Endothelial cell of umbilical vein (primary cell): ENCODE measurements around the gene KANSL1L. TPM values are rescaled to one million over a fixed set of nuclear protein-coding genes. Genes with fewer than 3 reads are reported as not detected.

Experiments
- BruUV-seq: library from RNA; stranded (reverse); fragments of 400-500 nt; replicated peaks from 2 replicates; lab custom pipeline; 2021; lab: Mats Ljungman, UMichigan
- CTCF ChIA-PET: fragments of 300-600, 350-600 bp; sonication (Branson Sonifier 250); formaldehyde crosslinking; loops from one replicate; lab custom pipeline; 2021; ENCODE audit warnings: antibody characterized with exemption, inconsistent platforms; lab: Charles Lee
- POLR2A ChIA-PET: fragments of 300-600, 350-600 bp; sonication (Branson Sonifier 250); formaldehyde crosslinking; loops from one replicate; lab custom pipeline; 2021; ENCODE audit warnings: antibody characterized with exemption, inconsistent platforms; lab: Charles Lee
- DNase-seq: peaks from one replicate; pipeline ENCODE4 v3.0.0-alpha.2; 2011; ENCODE audit warnings: low read depth, low spot score
- FAIRE-seq: peaks from 2 replicates; lab custom pipeline; 2011; peaks lifted over from hg19 to GRCh38; lab: Jason Lieb, UNC
- H2AFZ ChIP-seq: 2 replicates; pipeline ENCODE4 v1.6.0; 2012; ENCODE audit warnings: low read depth, low read length, control low read depth, inconsistent platforms
- H3K27ac ChIP-seq: 2 replicates; pipeline ENCODE4 v1.5.1; 2011; ENCODE audit warnings: low read depth, mild to moderate bottlenecking, control low read depth, low read length, moderate library complexity; ENCODE audit not compliant: insufficient read depth
- H3K27me3 ChIP-seq, 2 experiments: 2 replicates each; pipeline versions ENCODE4 v1.6.0 to v1.6.1; 2011; ENCODE audit warnings: low read length in 2 of 2, mixed read lengths in 1 of 2; ENCODE audit not compliant: control insufficient read depth in 2 of 2, insufficient read depth in 2 of 2
- H3K36me3 ChIP-seq, 2 experiments: 2 replicates in 1 of 2; 3 replicates in 1 of 2; pipeline ENCODE4 v1.5.1; 2011; ENCODE audit warnings: low read length in 2 of 2, mild to moderate bottlenecking in 1 of 2, moderate library complexity in 1 of 2; ENCODE audit not compliant: control insufficient read depth in 2 of 2, insufficient read depth in 2 of 2; ENCODE audit errors: extremely low read depth in 1 of 2
- H3K4me1 ChIP-seq: 3 replicates; pipeline ENCODE4 v1.5.1; 2011; ENCODE audit warnings: mild to moderate bottlenecking, low read length; ENCODE audit not compliant: control insufficient read depth, insufficient read depth; ENCODE audit errors: extremely low read depth
- H3K4me2 ChIP-seq: 2 replicates; pipeline ENCODE4 v1.6.1; 2011; ENCODE audit warnings: low read length, control low read depth, mixed read lengths; ENCODE audit not compliant: insufficient read depth
- H3K4me3 ChIP-seq, 3 experiments: fragments of 200-600 bp in 1 of 3; sonication (generic), shearing (Covaris generic) in 1 of 3; replicated peaks in 1 of 3; 2 replicates each; pipeline ENCODE4 v1.5.1; 2011 to 2016; ENCODE audit warnings: control low read depth in 3 of 3, low read length in 3 of 3, mild to moderate bottlenecking in 2 of 3, inconsistent platforms in 1 of 3, low read depth in 1 of 3, moderate library complexity in 1 of 3; ENCODE audit not compliant: insufficient read depth in 1 of 3
- H3K79me2 ChIP-seq: 2 replicates; pipeline ENCODE4 v1.6.0; 2012; ENCODE audit warnings: low read length, inconsistent platforms; ENCODE audit not compliant: control insufficient read depth, insufficient read depth
- H3K9ac ChIP-seq: replicated peaks from 2 replicates; pipeline ENCODE3; 2011; ENCODE audit warnings: low read length, control low read depth; ENCODE audit not compliant: insufficient read depth; ENCODE audit errors: extremely low read depth
- H3K9me1 ChIP-seq: replicated peaks from 3 replicates; pipeline ENCODE4 v1.6.0; 2011; ENCODE audit warnings: mild to moderate bottlenecking, low read length; ENCODE audit not compliant: control insufficient read depth, insufficient read depth; ENCODE audit errors: extremely low read depth
- H3K9me3 ChIP-seq: replicated peaks from 2 replicates; pipeline ENCODE4 v1.5.1; 2012; ENCODE audit warnings: low read length, inconsistent platforms; ENCODE audit not compliant: control insufficient read depth, insufficient read depth
- H4K20me1 ChIP-seq: replicated peaks from 2 replicates; pipeline ENCODE3; 2011; ENCODE audit warnings: mild to moderate bottlenecking, low read length; ENCODE audit not compliant: control insufficient read depth, insufficient read depth; ENCODE audit errors: extremely low read depth
- EZH2 ChIP-seq: IDR thresholded peaks from 2 replicates; pipeline ENCODE4 v1.6.1; 2012; ENCODE audit warnings: borderline replicate concordance, low read depth, mild to moderate bottlenecking, moderate library complexity, low read length, inconsistent platforms; ENCODE audit not compliant: severe bottlenecking
- FOS ChIP-seq: IDR thresholded peaks from 2 replicates; pipeline ENCODE4 v1.6.1; 2011; ENCODE audit warnings: mild to moderate bottlenecking, low read length, moderate library complexity, borderline replicate concordance; ENCODE audit not compliant: insufficient read depth
- MYC ChIP-seq: IDR thresholded peaks from one replicate; pipeline ENCODE4 v1.6.1; 2011; ENCODE audit warnings: mild to moderate bottlenecking, low read depth, low read length
- dilution Hi-C: fragments of 300-500 bp; cut with MboI; formaldehyde crosslinking; loops from one replicate; pipeline ENCODE4 v1.15.0; 2019; ENCODE audit warnings: low sequenced_read_pairs; ENCODE audit not compliant: extremely low pct_ligation_motif_present
- intact Hi-C: fragments of 100-400 bp; cut with micrococcal nuclease; formaldehyde crosslinking; loops from one replicate; pipeline ENCODE4 v1.10.0; 2022
- polyA plus RNA-seq, 4 experiments: library from polyadenylated mRNA; depleted of rRNA in 3 of 4; stranded (reverse) in 3 of 4; unstranded in 1 of 4; fragments of >200 nt; gene quantifications; 2 replicates each; pipeline versions ENCODE4 v1.2.1 to v1.2.3, GENCODE V29; 2011 to 2012; ENCODE audit warnings: missing spikeins in 1 of 4
- total RNA-seq: library from RNA; stranded (reverse); gene quantifications from 2 replicates; pipeline ENCODE4 v1.2.3, GENCODE V29; 2021
- TF ChIP-seq, protein P1 (sequence below): IDR thresholded peaks from 2 replicates; pipeline ENCODE4 v1.6.1; 2011; ENCODE audit not compliant: insufficient read depth, insufficient read length

KANSL1L gene
- total and polyA plus RNA-seq, 2 donors (not counting 3 experiments of a cell fraction or from before 2014, with no cell fraction given) = 4.3 to 14.0 TPM

GRCh38 chr2:210167227-210167626 lies 4.0 kb downstream of the KANSL1L start:
- Histone ChIP-seq H3K4me1 (peaks cover 11% of the 10 kb centered on the region), H2AFZ (no peak overlapping the region), H3K4me3 (no peak overlapping the region), H3K79me2 (peaks cover 27% of the 10 kb centered on the region), H3K4me2 (no peak overlapping the region), H3K9ac (no peak overlapping the region), H3K27me3 (no peaks in the 10 kb centered on the region), H3K36me3 (no peaks in the 10 kb centered on the region), H3K9me3 (no peaks in the 10 kb centered on the region), H3K27ac (no peak overlapping the region), H4K20me1 (no peaks in the 10 kb centered on the region), H3K9me1 (no peaks in the 10 kb centered on the region)
- no TSS peak for BruUV-seq
- intact Hi-C loops = no loop called here
- FAIRE-seq = no peak
- dilution Hi-C loops = no loop called here
- TF ChIP-seq, protein P1, sequence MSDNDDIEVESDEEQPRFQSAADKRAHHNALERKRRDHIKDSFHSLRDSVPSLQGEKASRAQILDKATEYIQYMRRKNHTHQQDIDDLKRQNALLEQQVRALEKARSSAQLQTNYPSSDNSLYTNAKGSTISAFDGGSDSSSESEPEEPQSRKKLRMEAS = no peak
- TF ChIP-seq EZH2 = no peak
- TF ChIP-seq FOS = peak; percentile 30
- POLR2A ChIA-PET = interaction anchor here (0.7 kb wide), 1 partner anchor 744 kb away, joined by 3 read pairs; the partner anchor contains the start of gene MAP2
- DNase-seq = peak; percentile 22
- CTCF ChIA-PET = interaction anchor here (0.7 to 1.2 kb wide), 3 partner anchors 11 to 206 kb away, joined by 3 to 4 read pairs (median 3); no protein-coding TSS in a partner anchor

DNA sequence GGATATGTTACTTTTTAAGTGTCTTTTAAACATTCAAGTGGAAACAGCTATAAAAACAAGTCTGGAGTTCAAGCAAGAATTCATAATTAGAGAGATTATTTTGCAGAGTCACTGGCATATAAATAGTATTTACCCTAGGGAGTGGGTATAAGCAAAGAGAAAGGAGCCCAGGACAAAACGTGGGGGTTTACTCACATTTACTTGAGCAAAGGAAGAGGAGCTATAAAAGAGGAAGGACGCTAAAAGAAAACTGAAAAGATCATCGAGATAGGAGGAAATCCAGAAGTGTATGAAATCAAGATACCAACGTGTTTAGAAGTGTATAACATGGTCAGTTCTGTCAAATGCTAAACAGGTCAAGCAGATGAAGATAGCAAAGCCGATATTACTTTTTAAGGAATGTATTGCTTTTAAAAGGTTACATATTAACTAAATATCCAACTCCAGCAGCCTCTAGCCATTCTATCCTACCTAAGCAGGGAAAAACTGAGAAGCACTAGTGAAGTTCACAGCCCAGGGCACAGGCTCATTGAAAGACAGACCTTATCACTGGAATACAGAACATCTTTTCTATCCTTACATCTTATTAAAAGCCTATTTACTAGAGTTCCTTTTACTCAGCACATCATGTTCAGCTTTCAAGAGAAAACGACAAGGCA lies 8.6 kb downstream of the KANSL1L start:
- H3K4me3 ChIP-seq = no peak overlapping the region
- H3K79me2 ChIP-seq = peaks cover 10% of the 10 kb centered on the region
- BruUV-seq = no TSS peak
- H3K4me1 ChIP-seq = no peaks in the 10 kb centered on the region
- DNase-seq (no peak), FAIRE-seq (no peak)
- dilution Hi-C loops = no loop called here
- H2AFZ ChIP-seq = no peak overlapping the region
- intact Hi-C loops = no loop called here
- no peaks in the 10 kb centered on the region for H4K20me1 ChIP-seq
- no peak overlapping the region for H3K9ac ChIP-seq
- H3K27ac ChIP-seq = no peak overlapping the region
- H3K27me3 ChIP-seq = no peaks in the 10 kb centered on the region
- TF ChIP-seq, protein P1 = no peak
- no peak for TF ChIP-seq MYC
- TF ChIP-seq FOS = no peak
- ChIA-PET CTCF (no interaction called here), POLR2A (interaction anchor here (0.9 kb wide), 1 partner anchor 8 kb away, joined by 3 read pairs; the partner anchor contains the start of gene KANSL1L)
- H3K36me3 ChIP-seq = no peaks in the 10 kb centered on the region
- no peaks in the 10 kb centered on the region for H3K9me3 ChIP-seq
- H3K9me1 ChIP-seq = no peaks in the 10 kb centered on the region
- no peak overlapping the region for H3K4me2 ChIP-seq
